Measurements from ENCODE around the gene ANKRD12. TPM values are rescaled to one million over a fixed set of nuclear protein-coding genes. Genes with fewer than 3 reads are reported as not detected.
"Not testable (repeated sequence)": the region's sequence is repeated elsewhere in the genome, so short reads cannot be mapped to it uniquely, and the experiment has no call there.

ANKRD12 gene
- total RNA-seq, 4 donors from 2014 or later: 45.6 to 58.6 (median 47.4) TPM

GRCh38 chr18:9248661-9249060 lies 112.1 kb downstream of the ANKRD12 start:
- DNase-seq (ENCODE audit: low spot score): no peak
- ATAC-seq (ENCODE audit: low FRiP score): no peak
- TF ChIP-seq, protein P1, sequence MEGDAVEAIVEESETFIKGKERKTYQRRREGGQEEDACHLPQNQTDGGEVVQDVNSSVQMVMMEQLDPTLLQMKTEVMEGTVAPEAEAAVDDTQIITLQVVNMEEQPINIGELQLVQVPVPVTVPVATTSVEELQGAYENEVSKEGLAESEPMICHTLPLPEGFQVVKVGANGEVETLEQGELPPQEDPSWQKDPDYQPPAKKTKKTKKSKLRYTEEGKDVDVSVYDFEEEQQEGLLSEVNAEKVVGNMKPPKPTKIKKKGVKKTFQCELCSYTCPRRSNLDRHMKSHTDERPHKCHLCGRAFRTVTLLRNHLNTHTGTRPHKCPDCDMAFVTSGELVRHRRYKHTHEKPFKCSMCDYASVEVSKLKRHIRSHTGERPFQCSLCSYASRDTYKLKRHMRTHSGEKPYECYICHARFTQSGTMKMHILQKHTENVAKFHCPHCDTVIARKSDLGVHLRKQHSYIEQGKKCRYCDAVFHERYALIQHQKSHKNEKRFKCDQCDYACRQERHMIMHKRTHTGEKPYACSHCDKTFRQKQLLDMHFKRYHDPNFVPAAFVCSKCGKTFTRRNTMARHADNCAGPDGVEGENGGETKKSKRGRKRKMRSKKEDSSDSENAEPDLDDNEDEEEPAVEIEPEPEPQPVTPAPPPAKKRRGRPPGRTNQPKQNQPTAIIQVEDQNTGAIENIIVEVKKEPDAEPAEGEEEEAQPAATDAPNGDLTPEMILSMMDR (IDR thresholded peaks at IDR 0.05): no peak

- ATAC-seq (ENCODE audit: low FRiP score) (no peak), DNase-seq (ENCODE audit: low spot score) (no peak)
- TF ChIP-seq, protein P1 (IDR thresholded peaks at IDR 0.05): no peak
Observed at GRCh38 chr18:9249254-9249653, 112.7 kb downstream of the ANKRD12 start.

DNA sequence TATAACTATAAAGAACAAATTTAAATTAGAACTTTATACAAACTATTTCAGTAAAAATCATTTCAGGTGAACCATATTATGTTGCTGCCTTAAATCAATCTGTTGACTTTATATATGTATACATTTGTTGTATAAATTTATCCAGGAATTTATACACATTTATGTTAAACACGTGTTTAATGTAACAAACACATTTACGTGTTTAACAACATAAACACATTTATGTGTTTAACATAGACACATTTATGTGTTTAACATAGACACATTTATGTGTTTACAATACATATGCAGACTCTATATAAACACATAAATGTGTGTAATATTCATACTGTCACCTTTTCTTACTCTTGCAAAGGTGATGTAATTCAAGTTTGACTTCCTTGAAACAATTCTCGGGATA lies 122.6 kb downstream of the ANKRD12 start:
- DNase-seq (ENCODE audit: low spot score): no peak
- TF ChIP-seq, protein P1 (IDR thresholded peaks at IDR 0.05): no peak
- no peak for ATAC-seq (ENCODE audit: low FRiP score)

DNA sequence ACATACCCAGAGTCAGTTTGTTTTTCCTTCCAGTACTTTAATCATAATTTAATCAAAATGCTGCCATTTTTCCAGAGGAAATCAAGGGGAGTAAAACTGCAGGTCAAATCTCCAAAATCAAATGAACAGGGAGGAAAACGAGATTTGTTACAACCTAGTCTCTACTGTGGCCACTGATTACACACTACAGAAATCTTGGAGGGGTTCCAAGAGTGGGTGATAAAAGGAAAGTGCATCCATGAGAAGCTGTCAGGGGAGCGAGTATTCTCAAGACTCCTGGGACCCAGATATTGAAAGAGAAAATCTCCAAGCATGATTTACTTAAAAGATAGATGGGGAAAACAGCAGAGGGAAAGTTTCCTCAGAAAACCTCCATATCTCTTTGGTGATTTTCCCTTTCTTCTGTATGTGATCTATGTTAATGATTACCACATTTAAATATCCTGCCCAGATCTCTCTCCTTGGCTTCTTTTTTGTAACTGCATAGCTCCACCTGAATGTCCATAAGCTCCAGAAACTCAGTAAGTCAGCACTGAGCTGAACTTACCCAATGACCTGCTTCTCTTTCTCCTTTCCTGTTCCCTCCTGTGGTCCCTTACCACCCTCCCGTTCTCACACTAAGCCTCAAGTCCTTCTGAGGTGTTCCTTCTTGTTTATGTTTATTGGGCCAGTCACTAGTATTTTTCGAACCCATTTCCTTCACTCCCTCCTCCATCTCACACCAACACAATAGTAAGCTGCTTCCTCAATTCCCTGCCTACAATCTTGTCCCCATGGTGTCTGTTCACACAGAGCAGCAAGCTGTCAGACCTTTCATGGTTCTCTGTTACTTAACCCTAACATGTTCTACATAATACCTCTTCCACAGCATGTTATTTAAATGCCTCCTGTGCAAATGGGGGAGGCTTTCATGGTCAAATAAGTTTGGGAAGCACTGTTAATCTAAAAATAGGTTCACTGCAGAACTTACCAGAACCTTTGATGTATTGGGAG lies 124.1 kb downstream of the ANKRD12 start:
- DNase-seq (ENCODE audit: low spot score): no peak
- ATAC-seq (ENCODE audit: low FRiP score): no peak
- TF ChIP-seq, protein P1 (IDR thresholded peaks at IDR 0.05): no peak

- DNase-seq (ENCODE audit: low spot score): no peak
- no peak for ATAC-seq (ENCODE audit: low FRiP score)
- TF ChIP-seq, protein P1 (IDR thresholded peaks at IDR 0.05): no peak
Observed at GRCh38 chr18:9263264-9263663, 126.7 kb downstream of the ANKRD12 start.

DNA sequence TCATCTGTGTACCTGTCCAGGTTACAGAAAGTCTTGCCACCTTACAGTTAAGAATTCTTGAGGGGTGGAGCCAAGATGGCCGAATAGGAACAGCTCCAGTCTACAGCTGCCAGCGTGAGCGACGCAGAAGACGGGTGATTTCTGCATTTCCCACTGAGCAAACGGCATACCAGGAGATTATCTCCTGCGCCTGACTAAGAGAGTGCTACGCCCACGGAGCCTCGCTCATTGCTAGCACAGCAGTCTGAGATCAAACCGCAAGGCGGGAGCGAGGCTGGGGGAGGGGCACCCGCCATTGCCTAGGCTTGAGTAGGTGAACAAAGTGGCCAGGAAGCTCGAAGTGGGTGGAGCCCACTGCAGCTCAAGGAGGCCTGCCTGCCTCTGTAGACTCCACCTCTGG lies 128.2 kb downstream of the ANKRD12 start:
- DNase-seq (ENCODE audit: low spot score); ATAC-seq (ENCODE audit: low FRiP score): not testable (repeated sequence)

DNA sequence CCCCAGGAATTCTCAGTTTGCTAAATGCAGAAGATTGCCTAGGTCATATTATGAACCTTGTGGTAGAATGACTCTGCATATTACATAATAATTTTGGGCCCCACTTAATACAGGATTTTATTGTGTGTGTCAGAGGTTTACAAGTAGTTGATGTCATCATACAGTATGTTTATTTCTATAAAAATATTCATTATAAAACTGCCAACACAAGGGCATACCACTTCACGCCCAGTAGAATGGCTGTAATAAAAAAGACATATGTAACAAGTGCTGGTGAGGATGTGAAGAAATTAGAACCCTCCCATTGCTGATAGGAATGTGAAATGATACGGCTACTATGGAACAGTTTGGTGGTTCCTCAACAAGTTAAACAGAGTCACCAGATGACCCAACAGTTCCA lies 136.6 kb downstream of the ANKRD12 start:
- DNase-seq (ENCODE audit: low spot score) (no peak), ATAC-seq (ENCODE audit: low FRiP score) (no peak)
- TF ChIP-seq, protein P1 (IDR thresholded peaks at IDR 0.05): no peak
